HepG2 (cell line): ENCODE measurements around the gene IWS1. TPM values are rescaled to one million over a fixed set of nuclear protein-coding genes. Genes with fewer than 3 reads are reported as not detected.

Experiments used
- ATAC-seq: fragments of 200-7000 bp; cut with Tn5 transposase; 3 replicates; pipeline ENCODE4 v1.9.1; 2020; ENCODE audit warnings: mild to moderate bottlenecking, moderate library complexity
- BruUV-seq: library from RNA; stranded (reverse); fragments of 400-500 nt; replicated peaks from 2 replicates; lab custom pipeline; 2021; lab: Mats Ljungman, UMichigan
- CTCF ChIA-PET: fragments of 300-600 bp; formaldehyde crosslinking; extraction: SDS; loops from one replicate; lab custom pipeline; 2021; ENCODE audit warnings: low total read pairs, inconsistent platforms, low intra/inter-chr PET ratio; lab: Yijun Ruan, JAX
- POLR2A ChIA-PET: fragments of 350-600 bp; sonication (Branson Sonifier 250); formaldehyde crosslinking; loops from one replicate; lab custom pipeline; 2020; ENCODE audit warnings: antibody characterized with exemption, inconsistent platforms; lab: Yijun Ruan, JAX
- DNase-seq: peaks from one replicate; pipeline ENCODE4 v3.0.0-alpha.2; 2015; ENCODE audit warnings: low spot score
- FAIRE-seq: peaks from 3 replicates; lab custom pipeline; 2011; peaks lifted over from hg19 to GRCh38; lab: Jason Lieb, UNC
- H2AFZ ChIP-seq: one replicate; pipeline ENCODE4 v1.6.1; 2011; ENCODE audit warnings: low read length, inconsistent platforms
- H3K27ac ChIP-seq: fragments of 300-600 bp; 3 replicates; pipeline ENCODE4 v1.8.0; 2011; ENCODE audit warnings: mixed run types, mild to moderate bottlenecking, mixed read lengths, low read length, inconsistent platforms; ENCODE audit not compliant: insufficient read depth; ENCODE audit errors: extremely low read length
- H3K27me3 ChIP-seq, 2 experiments: fragments of 200-600 bp in 1 of 2; 2 replicates in 1 of 2; 3 replicates in 1 of 2; pipeline versions ENCODE4 v1.6.0 to v1.8.0; 2011; ENCODE audit warnings: low read length in 2 of 2, mild to moderate bottlenecking in 2 of 2, moderate library complexity in 2 of 2, inconsistent platforms in 1 of 2; ENCODE audit not compliant: insufficient read depth in 2 of 2, control insufficient read depth in 1 of 2
- H3K36me3 ChIP-seq, 2 experiments: fragments of 200-600 bp in 1 of 2; replicated peaks in 1 of 2; 2 replicates in 1 of 2; 3 replicates in 1 of 2; pipeline versions ENCODE4 v1.5.1 to v1.8.0; 2011; ENCODE audit warnings: low read length in 2 of 2, inconsistent platforms in 1 of 2; ENCODE audit not compliant: insufficient read depth in 2 of 2, control insufficient read depth in 1 of 2
- H3K4me1 ChIP-seq: 2 replicates; pipeline ENCODE4 v1.5.1; 2012; ENCODE audit warnings: low read length, inconsistent platforms; ENCODE audit not compliant: insufficient read depth
- H3K4me2 ChIP-seq: 2 replicates; pipeline ENCODE4 v1.6.0; 2011; ENCODE audit warnings: low read depth, low read length, inconsistent platforms
- H3K4me3 ChIP-seq, 3 experiments: fragments of 200-600 bp in 1 of 3; sonication (generic), shearing (Covaris generic) in 1 of 3; replicated peaks in 1 of 3; 2 replicates each; pipeline ENCODE4 v1.5.1; 2011 to 2016; ENCODE audit warnings: low read length in 3 of 3, inconsistent platforms in 2 of 3, low read depth in 2 of 3, mild to moderate bottlenecking in 2 of 3, control low read depth in 1 of 3, mixed read lengths in 1 of 3; ENCODE audit not compliant: insufficient read depth in 1 of 3
- H3K79me2 ChIP-seq: one replicate; pipeline ENCODE4 v1.6.1; 2011; ENCODE audit warnings: low read length, inconsistent platforms; ENCODE audit not compliant: insufficient read depth
- H3K9ac ChIP-seq: 2 replicates; pipeline ENCODE4 v1.6.0; 2011; ENCODE audit warnings: mild to moderate bottlenecking, low read depth, low read length, inconsistent platforms; ENCODE audit not compliant: insufficient read depth
- H3K9me3 ChIP-seq: 2 replicates; pipeline ENCODE4 v1.5.1; 2012; ENCODE audit warnings: mild to moderate bottlenecking, low read length
- H4K20me1 ChIP-seq: 2 replicates; pipeline ENCODE4 v1.6.0; 2011; ENCODE audit warnings: inconsistent platforms, mild to moderate bottlenecking, low read length, moderate library complexity; ENCODE audit not compliant: insufficient read depth
- EHMT2 ChIP-seq: fragments of 200-600 bp; sonication (generic); IDR thresholded peaks from 2 replicates; pipeline ENCODE4 v1.7.0; 2017; ENCODE audit warnings: antibody characterized with exemption, low read depth, low read length, borderline replicate concordance
- ETV6 ChIP-seq: sonication (generic); formaldehyde crosslinking; conservative IDR thresholded peaks from 2 replicates; pipeline ENCODE4 v1.4.0; 2020; ENCODE audit warnings: missing genetic modification reagents
- FOXK2 ChIP-seq: fragments of 450-650 bp; IDR thresholded peaks from 2 replicates; pipeline ENCODE4 v1.6.1; 2016
- NFATC3 ChIP-seq: sonication (generic); formaldehyde crosslinking; IDR thresholded peaks from 2 replicates; pipeline ENCODE4 v1.5.1; 2020; ENCODE audit warnings: mild to moderate bottlenecking, missing genetic modification reagents
- NFE2L2 ChIP-seq: fragments of 150-350 bp; IDR thresholded peaks from 2 replicates; pipeline ENCODE4 v1.6.1; 2014; ENCODE audit warnings: low read length
- SMAD3 ChIP-seq: sonication (generic); formaldehyde crosslinking; IDR thresholded peaks from 2 replicates; pipeline ENCODE4 v1.4.0; 2020; ENCODE audit warnings: missing genetic modification reagents
- TP53 ChIP-seq: sonication (generic); formaldehyde crosslinking; conservative IDR thresholded peaks from 2 replicates; pipeline ENCODE4 v1.4.0; 2020; ENCODE audit warnings: missing genetic modification reagents
- ZC3H4 ChIP-seq: sonication (generic); formaldehyde crosslinking; IDR thresholded peaks from 2 replicates; pipeline ENCODE4 v1.4.0; 2020; ENCODE audit warnings: missing genetic modification reagents, borderline replicate concordance
- ZNF235 ChIP-seq: sonication (generic); formaldehyde crosslinking; IDR thresholded peaks from 2 replicates; pipeline ENCODE4 v1.8.1; 2023; ENCODE audit warnings: mild to moderate bottlenecking, missing genetic modification reagents, borderline replicate concordance
- ZNF382 ChIP-seq: sonication (generic); formaldehyde crosslinking; IDR thresholded peaks from 2 replicates; pipeline ENCODE4 v1.5.0; 2020; ENCODE audit warnings: missing genetic modification reagents, mild to moderate bottlenecking, borderline replicate concordance
- ZNF572 ChIP-seq: sonication (generic); formaldehyde crosslinking; IDR thresholded peaks from 2 replicates; pipeline ENCODE4 v1.5.1; 2020; ENCODE audit warnings: mild to moderate bottlenecking, missing genetic modification reagents
- ZNF749 ChIP-seq: sonication (generic); formaldehyde crosslinking; IDR thresholded peaks from 2 replicates; pipeline ENCODE4 v1.8.0; 2022; ENCODE audit warnings: mild to moderate bottlenecking, missing genetic modification reagents, moderate library complexity, borderline replicate concordance
- ZSCAN20 ChIP-seq: sonication (generic); formaldehyde crosslinking; IDR thresholded peaks from 2 replicates; pipeline ENCODE4 v1.4.0; 2020; ENCODE audit warnings: missing genetic modification reagents, mild to moderate bottlenecking, borderline replicate concordance
- ZSCAN9 ChIP-seq: IDR thresholded peaks from 2 replicates; pipeline ENCODE4 v1.6.1; 2016; ENCODE audit warnings: borderline replicate concordance
- WGBS: methylation state at CpG from one replicate; pipeline ENCODE4 v1.1.6; 2017; ENCODE audit warnings: low lambda C conversion rate; 5-methylcytosine and 5-hydroxymethylcytosine counted together
- in situ Hi-C: cut with HindIII; loops from 2 replicates; pipeline ENCODE4 v1.10.0; 2017; ENCODE audit warnings: low pct_unique_long_range_greater_than_20kb; ENCODE audit not compliant: extremely low pct_ligation_motif_present
- intact Hi-C: fragments of 100-400 bp; cut with micrococcal nuclease; formaldehyde crosslinking; loops from one replicate; pipeline ENCODE4 v1.10.0; 2022; ENCODE audit not compliant: unreplicated experiment
- polyA plus RNA-seq, 8 experiments: library from polyadenylated mRNA; depleted of rRNA in 3 of 8; stranded (reverse) in 7 of 8; unstranded in 1 of 8; fragments of >200 nt; fragmentation: Illumina TruSeq in 4 of 8; extraction: Trizol in 4 of 8; gene quantifications; 2 replicates each; pipeline versions ENCODE4 v1.2.1 to v1.2.3, GENCODE V29; 2011 to 2016; ENCODE audit warnings: low read depth in 4 of 8, missing spikeins in 1 of 8, mixed read lengths in 1 of 8; ENCODE audit not compliant: insufficient read depth in 1 of 8
- total RNA-seq, 5 experiments: library from RNA; depleted of rRNA; stranded (reverse); fragments of >200 nt; fragmentation: Illumina TruSeq; extraction: Trizol; gene quantifications; 2 replicates each; pipeline ENCODE4 v1.2.3, GENCODE V29; 2016; ENCODE audit warnings: low read depth in 1 of 5
- TF ChIP-seq, protein P1 (sequence below): IDR thresholded peaks from 2 replicates; pipeline ENCODE4 v1.6.1; 2016; ENCODE audit warnings: missing genetic modification reagents, missing compliant biosample characterization
- TF ChIP-seq, protein P2 (sequence below): sonication (generic); formaldehyde crosslinking; IDR thresholded peaks from 2 replicates; pipeline ENCODE4 v1.4.0; 2020; ENCODE audit warnings: missing genetic modification reagents
- TF ChIP-seq, protein P3 (sequence below): sonication (generic); formaldehyde crosslinking; IDR thresholded peaks from 2 replicates; pipeline ENCODE4 v1.4.0; 2020; ENCODE audit warnings: missing genetic modification reagents
- TF ChIP-seq, protein P4 (sequence below): sonication (generic); formaldehyde crosslinking; IDR thresholded peaks from 2 replicates; pipeline ENCODE4 v1.4.0; 2020; ENCODE audit warnings: low read depth, missing genetic modification reagents

IWS1 gene
- total and polyA plus RNA-seq, 2 of the 13 experiments (the other 11 are each of a cell fraction or from before 2014, with no cell fraction given), result 28.9 to 62.3 TPM

DNA sequence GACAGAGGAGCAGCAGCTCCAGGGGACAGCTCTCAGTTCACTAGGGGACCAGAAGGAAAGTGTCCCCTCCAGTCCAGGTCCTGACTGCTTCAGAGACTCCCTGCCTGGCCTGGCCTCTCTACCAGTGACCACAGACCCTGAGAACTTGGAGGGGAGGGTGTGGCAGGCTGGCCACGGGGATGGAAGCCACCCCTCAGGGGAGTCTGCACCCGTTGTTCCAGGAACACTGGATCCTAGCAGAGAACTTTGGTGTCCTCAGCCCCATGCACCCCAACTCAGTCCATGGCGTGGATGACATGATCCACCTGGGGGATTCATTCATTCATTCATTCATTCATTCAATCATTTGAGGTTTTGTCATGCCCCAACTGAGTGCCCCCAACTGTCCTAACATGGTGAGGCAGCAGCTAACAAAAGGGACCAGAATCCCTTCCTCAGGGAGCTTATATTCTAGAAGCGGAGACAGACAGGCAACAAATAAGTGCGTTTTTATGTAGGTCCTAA lies 41.1 kb upstream of the IWS1 start:
- no peaks in the 10 kb centered on the region for H3K9me3 ChIP-seq
- no peaks in the 10 kb centered on the region for H3K79me2 ChIP-seq
- TF ChIP-seq NFATC3 (CRISPR knock-in tag) (no peak), ZNF572 (CRISPR knock-in tag) (no peak), ZNF382 (CRISPR knock-in tag) (no peak), ETV6 (no peak), EHMT2 (no peak), NFE2L2 (no peak), ZC3H4 (CRISPR knock-in tag) (no peak), FOXK2 (no peak), TP53 (CRISPR knock-in tag) (no peak), SMAD3 (CRISPR knock-in tag) (no peak), ZSCAN9 (no peak), ZNF235 (CRISPR knock-in tag) (no peak), ZNF749 (CRISPR knock-in tag) (no peak), ZSCAN20 (CRISPR knock-in tag) (no peak)
- TF ChIP-seq, protein P1, sequence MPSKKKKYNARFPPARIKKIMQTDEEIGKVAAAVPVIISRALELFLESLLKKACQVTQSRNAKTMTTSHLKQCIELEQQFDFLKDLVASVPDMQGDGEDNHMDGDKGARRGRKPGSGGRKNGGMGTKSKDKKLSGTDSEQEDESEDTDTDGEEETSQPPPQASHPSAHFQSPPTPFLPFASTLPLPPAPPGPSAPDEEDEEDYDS (CRISPR knock-in tag), result no peak
- TF ChIP-seq, protein P2, sequence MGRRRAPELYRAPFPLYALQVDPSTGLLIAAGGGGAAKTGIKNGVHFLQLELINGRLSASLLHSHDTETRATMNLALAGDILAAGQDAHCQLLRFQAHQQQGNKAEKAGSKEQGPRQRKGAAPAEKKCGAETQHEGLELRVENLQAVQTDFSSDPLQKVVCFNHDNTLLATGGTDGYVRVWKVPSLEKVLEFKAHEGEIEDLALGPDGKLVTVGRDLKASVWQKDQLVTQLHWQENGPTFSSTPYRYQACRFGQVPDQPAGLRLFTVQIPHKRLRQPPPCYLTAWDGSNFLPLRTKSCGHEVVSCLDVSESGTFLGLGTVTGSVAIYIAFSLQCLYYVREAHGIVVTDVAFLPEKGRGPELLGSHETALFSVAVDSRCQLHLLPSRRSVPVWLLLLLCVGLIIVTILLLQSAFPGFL (CRISPR knock-in tag), result no peak
- TF ChIP-seq, protein P3, sequence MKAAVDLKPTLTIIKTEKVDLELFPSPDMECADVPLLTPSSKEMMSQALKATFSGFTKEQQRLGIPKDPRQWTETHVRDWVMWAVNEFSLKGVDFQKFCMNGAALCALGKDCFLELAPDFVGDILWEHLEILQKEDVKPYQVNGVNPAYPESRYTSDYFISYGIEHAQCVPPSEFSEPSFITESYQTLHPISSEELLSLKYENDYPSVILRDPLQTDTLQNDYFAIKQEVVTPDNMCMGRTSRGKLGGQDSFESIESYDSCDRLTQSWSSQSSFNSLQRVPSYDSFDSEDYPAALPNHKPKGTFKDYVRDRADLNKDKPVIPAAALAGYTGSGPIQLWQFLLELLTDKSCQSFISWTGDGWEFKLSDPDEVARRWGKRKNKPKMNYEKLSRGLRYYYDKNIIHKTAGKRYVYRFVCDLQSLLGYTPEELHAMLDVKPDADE (CRISPR knock-in tag), result no peak
- TF ChIP-seq, protein P4, sequence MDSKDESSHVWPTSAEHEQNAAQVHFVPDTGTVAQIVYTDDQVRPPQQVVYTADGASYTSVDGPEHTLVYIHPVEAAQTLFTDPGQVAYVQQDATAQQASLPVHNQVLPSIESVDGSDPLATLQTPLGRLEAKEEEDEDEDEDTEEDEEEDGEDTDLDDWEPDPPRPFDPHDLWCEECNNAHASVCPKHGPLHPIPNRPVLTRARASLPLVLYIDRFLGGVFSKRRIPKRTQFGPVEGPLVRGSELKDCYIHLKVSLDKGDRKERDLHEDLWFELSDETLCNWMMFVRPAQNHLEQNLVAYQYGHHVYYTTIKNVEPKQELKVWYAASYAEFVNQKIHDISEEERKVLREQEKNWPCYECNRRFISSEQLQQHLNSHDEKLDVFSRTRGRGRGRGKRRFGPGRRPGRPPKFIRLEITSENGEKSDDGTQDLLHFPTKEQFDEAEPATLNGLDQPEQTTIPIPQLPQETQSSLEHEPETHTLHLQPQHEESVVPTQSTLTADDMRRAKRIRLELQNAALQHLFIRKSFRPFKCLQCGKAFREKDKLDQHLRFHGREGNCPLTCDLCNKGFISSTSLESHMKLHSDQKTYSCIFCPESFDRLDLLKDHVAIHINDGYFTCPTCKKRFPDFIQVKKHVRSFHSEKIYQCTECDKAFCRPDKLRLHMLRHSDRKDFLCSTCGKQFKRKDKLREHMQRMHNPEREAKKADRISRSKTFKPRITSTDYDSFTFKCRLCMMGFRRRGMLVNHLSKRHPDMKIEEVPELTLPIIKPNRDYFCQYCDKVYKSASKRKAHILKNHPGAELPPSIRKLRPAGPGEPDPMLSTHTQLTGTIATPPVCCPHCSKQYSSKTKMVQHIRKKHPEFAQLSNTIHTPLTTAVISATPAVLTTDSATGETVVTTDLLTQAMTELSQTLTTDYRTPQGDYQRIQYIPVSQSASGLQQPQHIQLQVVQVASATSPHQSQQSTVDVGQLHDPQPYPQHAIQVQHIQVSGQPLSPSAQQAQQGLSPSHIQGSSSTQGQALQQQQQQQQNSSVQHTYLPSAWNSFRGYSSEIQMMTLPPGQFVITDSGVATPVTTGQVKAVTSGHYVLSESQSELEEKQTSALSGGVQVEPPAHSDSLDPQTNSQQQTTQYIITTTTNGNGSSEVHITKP (CRISPR knock-in tag), result no peak
- no TSS peak for BruUV-seq
- DNase-seq, result no peak
- ChIA-PET CTCF (no interaction called here), POLR2A (no interaction called here)
- WGBS, result 30% methylated on average over 5 of the region's 5 CpGs
- no peak overlapping the region for H3K27ac ChIP-seq
- H3K27me3 ChIP-seq, result peaks cover 7 to 78% of the 10 kb centered on the region in 2 experiments
- ATAC-seq, result no peak
- H4K20me1 ChIP-seq, result no peaks in the 10 kb centered on the region
- no peaks in the 10 kb centered on the region for H3K36me3 ChIP-seq
- H2AFZ ChIP-seq, result no peak overlapping the region
- H3K9ac ChIP-seq, result no peak overlapping the region
- H3K4me3 ChIP-seq, result no peak overlapping the region
- H3K4me1 ChIP-seq, result 0 out of 2 replicates have a peak, but pooled peaks cover 7% of the 10 kb centered on the region
- FAIRE-seq, result no peak
- H3K4me2 ChIP-seq, result no peak overlapping the region
- intact Hi-C loops (no loop called here), in situ Hi-C loops (no loop called here)
